ENCODE measurements around the gene ARMH4. TPM values are rescaled to one million over a fixed set of nuclear protein-coding genes. Genes with fewer than 3 reads are reported as not detected.
A peak's percentile ranks its signal among the peaks of the same experiment; 100 is the strongest.

Gene ARMH4
- total RNA-seq, 1 donor from 2014 or later: 57.1 TPM

DNA sequence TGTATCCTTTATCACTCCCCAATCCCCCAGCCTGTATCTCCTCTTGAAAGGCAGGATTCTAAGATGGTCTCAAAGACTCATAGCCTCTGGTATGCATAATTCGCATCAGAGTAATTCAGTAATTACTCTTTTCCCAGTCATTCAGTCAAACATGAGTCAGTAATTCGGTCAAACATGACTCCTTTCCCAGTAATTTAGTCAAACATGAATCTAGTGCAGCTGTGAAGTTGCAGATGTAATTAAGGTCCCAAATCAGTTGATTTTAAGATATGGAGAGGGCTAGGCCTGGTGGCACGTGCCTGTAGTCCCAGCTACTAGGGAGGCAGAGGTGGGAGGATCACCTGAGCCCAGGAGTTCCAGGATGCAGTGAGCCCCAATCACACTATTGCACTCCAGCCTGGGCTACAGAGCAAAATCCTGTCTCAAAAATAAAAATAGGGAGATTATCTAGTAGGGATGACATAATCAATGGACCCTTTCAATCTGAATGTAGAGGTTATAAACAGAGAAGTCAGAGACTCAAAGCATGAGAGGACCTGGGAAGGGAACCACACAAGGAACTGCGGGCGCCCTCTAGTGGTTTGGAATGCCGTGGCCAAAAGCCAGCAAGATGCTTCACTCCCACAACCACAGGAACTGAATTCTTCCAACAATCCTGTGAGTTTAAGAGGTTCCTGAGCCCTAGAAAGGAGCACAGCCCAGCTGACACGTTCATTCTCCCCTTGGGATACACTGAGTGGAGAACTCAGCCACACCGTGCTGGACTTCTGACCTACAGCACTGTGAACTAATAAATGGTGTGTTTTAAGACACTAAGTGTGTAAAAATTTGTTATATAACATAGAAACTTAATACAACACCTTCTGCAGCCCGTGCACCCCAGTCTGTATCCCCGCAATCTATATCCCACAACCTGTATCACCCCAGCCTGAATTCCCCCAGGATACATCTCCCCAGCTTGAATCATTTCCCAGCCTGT is 14.3 kb upstream of the ARMH4 start:
- peaks cover 3% of the 10 kb centered on the region for H3K9me3 Mint-ChIP-seq (ENCODE audit: unreplicated experiment)
- no peaks in the 10 kb centered on the region for H3K36me3 Mint-ChIP-seq (ENCODE audit: unreplicated experiment)
- H3K27me3 Mint-ChIP-seq (ENCODE audit: unreplicated experiment): no peaks in the 10 kb centered on the region
- no peak overlapping the region for H3K4me3 Mint-ChIP-seq (ENCODE audit: unreplicated experiment)
- H3K4me1 Mint-ChIP-seq (ENCODE audit: low read depth, unreplicated experiment): peaks cover 7% of the 10 kb centered on the region
- peak; percentile 91 for TF ChIP-seq CTCF (IDR thresholded peaks at IDR 0.05; ENCODE audit: partially characterized antibody, unreplicated experiment)
- DNase-seq: peak; percentile 95
- H3K27ac Mint-ChIP-seq (ENCODE audit: unreplicated experiment): no peak overlapping the region

GRCh38 chr14:58160561-58160960 is 8.5 kb upstream of the ARMH4 start:
- no peaks in the 10 kb centered on the region for H3K9me3 Mint-ChIP-seq (ENCODE audit: unreplicated experiment)
- no peaks in the 10 kb centered on the region for H3K36me3 Mint-ChIP-seq (ENCODE audit: unreplicated experiment)
- no peak for DNase-seq
- no peak overlapping the region for H3K4me3 Mint-ChIP-seq (ENCODE audit: unreplicated experiment)
- no peak overlapping the region for H3K27ac Mint-ChIP-seq (ENCODE audit: unreplicated experiment)
- TF ChIP-seq CTCF (IDR thresholded peaks at IDR 0.05; ENCODE audit: partially characterized antibody, unreplicated experiment): no peak
- no peaks in the 10 kb centered on the region for H3K27me3 Mint-ChIP-seq (ENCODE audit: unreplicated experiment)
- H3K4me1 Mint-ChIP-seq (ENCODE audit: low read depth, unreplicated experiment): no peaks in the 10 kb centered on the region

DNA sequence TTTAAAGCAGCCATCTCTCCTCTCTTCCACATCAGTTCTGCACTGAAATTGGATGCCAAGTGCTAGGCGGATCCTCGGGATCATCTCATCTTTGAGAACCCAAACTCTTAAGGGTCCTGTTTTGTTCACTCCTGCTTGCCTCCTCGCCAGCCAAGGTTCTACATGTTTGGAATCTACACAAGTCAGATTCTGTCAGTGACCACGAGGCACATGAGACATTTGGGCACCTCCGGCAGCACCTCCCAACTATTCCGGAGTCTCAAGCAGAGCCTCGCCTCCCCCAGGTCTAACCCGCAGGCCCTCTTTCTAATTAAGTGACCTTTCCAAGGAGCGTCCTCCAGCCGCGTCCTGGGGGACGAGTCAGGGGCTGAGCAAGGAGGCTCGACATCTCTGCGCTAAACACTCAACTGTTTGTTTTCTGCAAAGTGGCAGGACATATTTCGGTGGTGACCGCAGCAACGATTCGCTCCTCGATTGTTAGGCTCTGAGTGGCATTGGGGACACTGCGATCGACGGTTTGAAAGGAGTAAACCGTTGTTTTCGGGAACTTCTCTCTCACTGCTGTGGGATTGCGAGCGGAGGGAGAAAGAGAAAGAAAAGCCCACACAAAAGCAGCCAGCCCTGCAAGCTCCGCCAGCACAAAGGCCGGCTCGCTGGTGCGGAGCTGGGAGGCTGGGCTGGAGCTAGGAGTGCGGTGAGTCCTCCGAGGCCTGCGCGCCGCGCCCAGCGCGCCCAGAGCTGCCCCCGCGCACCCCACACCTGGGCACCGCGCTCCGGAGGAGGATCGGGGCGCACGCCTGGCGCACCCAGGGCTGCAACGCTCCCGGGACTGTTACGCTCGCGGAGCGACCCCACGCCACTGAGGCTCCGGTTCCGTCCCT is 640 bp downstream of the ARMH4 start:
- Mint-ChIP-seq H3K4me3 (ENCODE audit: unreplicated experiment) (peak overlapping the region; percentile 95), H3K9me3 (ENCODE audit: unreplicated experiment) (peaks cover 7% of the 10 kb centered on the region), H3K27ac (ENCODE audit: unreplicated experiment) (peak overlapping the region; percentile 81), H3K36me3 (ENCODE audit: unreplicated experiment) (no peaks in the 10 kb centered on the region), H3K27me3 (ENCODE audit: unreplicated experiment) (no peaks in the 10 kb centered on the region), H3K4me1 (ENCODE audit: low read depth, unreplicated experiment) (peaks cover 4% of the 10 kb centered on the region)
- DNase-seq: peak; percentile 57
- TF ChIP-seq CTCF (IDR thresholded peaks at IDR 0.05; ENCODE audit: partially characterized antibody, unreplicated experiment): no peak

GRCh38 chr14:58150243-58150805 is 1.7 kb downstream of the ARMH4 start:
- H3K27me3 Mint-ChIP-seq (ENCODE audit: unreplicated experiment): no peaks in the 10 kb centered on the region
- H3K4me1 Mint-ChIP-seq (ENCODE audit: low read depth, unreplicated experiment): peaks cover 6% of the 10 kb centered on the region
- DNase-seq: no peak
- H3K27ac Mint-ChIP-seq (ENCODE audit: unreplicated experiment): no peak overlapping the region
- H3K4me3 Mint-ChIP-seq (ENCODE audit: unreplicated experiment): peak overlapping the region; percentile 95
- peaks cover 7% of the 10 kb centered on the region for H3K9me3 Mint-ChIP-seq (ENCODE audit: unreplicated experiment)
- H3K36me3 Mint-ChIP-seq (ENCODE audit: unreplicated experiment): no peaks in the 10 kb centered on the region
- no peak for TF ChIP-seq CTCF (IDR thresholded peaks at IDR 0.05; ENCODE audit: partially characterized antibody, unreplicated experiment)

Data from glutamatergic neuron (in vitro differentiated cells).